NCI-H2196 (cell line): ENCODE measurements around the gene ABCC3.
"Not testable (repeated sequence)": the region's sequence is repeated elsewhere in the genome, so short reads cannot be mapped to it uniquely, and the experiment has no call there.

Experiments
- DNase-seq: peaks from one replicate; lab custom pipeline; 2025; ENCODE audit not compliant: unreplicated experiment; lab: John Stamatoyannopoulos, UW

ABCC3 gene

DNA sequence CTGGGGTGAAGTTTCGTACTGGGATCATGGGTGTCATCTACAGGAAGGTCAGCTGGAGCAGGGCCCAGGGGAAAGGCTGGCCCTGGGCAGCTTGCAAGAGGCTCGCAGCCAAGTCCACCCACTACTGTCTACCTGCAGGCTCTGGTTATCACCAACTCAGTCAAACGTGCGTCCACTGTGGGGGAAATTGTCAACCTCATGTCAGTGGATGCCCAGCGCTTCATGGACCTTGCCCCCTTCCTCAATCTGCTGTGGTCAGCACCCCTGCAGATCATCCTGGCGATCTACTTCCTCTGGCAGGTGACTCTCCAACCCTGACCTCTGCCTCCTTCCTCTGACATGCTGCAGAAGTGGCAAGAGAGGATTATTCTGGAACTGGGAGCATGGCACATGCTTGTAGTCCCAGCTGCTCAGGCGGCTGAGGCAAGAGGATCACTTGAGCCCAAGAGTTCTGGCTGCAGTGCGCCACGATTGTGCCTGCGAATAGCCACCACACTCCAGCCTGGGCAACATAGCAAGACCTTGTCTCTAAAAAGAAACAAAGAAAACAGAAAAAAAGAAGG lies 29.2 kb downstream of the ABCC3 start:
- DNase-seq, result no peak

DNA sequence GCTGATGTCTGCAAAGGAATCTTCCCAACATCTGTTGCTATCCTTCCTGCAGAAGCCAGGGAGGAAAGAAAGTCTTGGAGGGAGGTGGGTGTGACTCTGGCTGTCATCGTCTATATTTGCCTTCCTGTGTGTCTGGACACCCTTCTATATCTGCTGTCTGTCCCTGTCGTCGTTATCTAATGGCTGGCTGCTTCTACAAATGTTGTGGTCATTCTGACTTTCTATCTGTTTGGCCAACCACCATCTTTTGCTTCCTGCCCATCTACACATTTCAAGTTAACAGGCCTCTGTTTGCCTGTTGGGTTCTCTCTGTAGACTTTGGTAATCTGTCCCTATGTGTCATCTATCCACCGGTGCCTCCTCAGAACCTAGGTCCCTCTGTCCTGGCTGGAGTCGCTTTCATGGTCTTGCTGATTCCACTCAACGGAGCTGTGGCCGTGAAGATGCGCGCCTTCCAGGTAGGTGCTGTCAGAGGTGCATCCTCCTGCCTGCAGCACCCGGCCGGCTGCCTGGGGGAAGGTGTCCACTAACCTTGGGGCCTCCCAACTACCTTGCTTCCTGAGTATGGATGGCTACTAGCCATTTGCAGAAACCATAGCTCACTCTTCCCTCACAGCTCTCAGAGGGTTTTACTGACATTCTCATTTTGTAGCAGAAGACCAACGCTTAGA lies 30.2 kb downstream of the ABCC3 start:
- no peak for DNase-seq

DNA sequence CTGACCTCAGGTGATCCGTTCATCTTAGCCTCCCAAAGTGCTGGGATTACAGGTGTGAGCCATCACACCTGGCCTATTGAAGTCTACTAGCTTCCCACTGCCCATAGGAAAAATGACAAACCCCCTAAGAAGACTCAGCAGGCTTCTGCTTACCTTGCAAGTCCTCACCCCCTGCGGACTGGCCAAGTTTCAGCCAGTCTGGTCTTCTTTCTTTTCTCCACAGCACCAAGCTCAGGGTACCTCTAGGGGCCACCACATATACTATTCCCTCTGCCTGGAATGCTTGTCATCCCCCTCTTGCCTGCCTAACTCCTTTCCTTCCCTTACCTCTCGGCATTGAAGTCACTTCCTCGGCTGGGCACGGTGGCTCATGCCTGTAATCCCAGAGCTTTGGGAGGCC lies 31.2 kb downstream of the ABCC3 start:
- DNase-seq, result no peak

DNA sequence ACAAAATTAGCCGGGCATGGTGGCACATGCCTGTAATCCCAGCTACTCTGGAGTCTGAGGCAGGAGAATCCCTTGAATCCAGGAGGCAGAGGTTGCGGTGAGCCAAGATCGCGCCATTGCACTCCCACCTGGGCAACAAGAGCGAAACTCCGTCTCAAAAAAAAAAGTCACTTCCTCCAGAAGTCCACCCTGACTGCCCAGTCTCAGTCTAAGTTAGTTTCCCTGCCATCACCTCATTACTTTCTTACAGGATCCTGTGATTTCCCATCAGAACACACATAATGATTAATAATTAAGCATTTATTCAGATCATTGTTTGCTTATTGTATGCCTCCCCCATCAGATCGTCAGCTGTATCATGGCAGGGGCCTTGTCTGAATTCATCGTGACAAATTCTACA lies 31.6 kb downstream of the ABCC3 start:
- no peak for DNase-seq

GRCh38 chr17:50667259-50668024 lies 32.8 kb downstream of the ABCC3 start:
- DNase-seq, result no peak

- DNase-seq, result no peak
Measured at GRCh38 chr17:50668025-50668837, 33.5 kb downstream of the ABCC3 start.

GRCh38 chr17:50668838-50669581 lies 34.3 kb downstream of the ABCC3 start:
- no peak for DNase-seq

- no peak for DNase-seq
Measured at GRCh38 chr17:50672071-50672470, 37.4 kb downstream of the ABCC3 start.

GRCh38 chr17:50672831-50673551 lies 38.3 kb downstream of the ABCC3 start:
- no peak for DNase-seq

DNA sequence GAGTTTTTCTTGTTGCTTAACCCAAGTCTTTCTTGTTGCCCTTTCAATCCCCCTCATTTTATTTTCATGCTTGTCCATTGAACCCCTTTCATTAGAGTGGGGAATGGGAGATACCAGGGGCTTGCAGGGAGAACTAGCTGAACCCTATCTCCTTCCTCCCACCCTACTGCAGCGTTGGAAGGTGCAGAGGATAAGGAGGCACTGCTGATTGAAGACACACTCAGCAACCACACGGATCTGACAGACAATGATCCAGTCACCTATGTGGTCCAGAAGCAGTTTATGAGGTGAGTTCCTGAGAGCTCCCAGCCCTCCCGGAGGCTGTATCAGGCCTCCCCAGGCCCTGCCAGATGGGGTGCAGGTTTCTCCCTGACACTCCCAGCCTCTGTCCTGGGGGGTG lies 40.5 kb downstream of the ABCC3 start:
- DNase-seq, result no peak

DNA sequence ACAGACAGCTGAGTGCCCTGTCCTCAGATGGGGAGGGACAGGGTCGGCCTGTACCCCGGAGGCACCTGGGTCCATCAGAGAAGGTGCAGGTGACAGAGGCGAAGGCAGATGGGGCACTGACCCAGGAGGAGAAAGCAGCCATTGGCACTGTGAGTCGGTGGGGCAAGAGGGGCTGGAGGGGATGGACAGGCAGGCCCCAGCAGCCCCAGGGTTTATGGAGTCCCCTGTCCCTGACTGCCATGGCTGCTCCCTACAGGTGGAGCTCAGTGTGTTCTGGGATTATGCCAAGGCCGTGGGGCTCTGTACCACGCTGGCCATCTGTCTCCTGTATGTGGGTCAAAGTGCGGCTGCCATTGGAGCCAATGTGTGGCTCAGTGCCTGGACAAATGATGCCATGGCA lies 40.9 kb downstream of the ABCC3 start:
- no peak for DNase-seq

DNA sequence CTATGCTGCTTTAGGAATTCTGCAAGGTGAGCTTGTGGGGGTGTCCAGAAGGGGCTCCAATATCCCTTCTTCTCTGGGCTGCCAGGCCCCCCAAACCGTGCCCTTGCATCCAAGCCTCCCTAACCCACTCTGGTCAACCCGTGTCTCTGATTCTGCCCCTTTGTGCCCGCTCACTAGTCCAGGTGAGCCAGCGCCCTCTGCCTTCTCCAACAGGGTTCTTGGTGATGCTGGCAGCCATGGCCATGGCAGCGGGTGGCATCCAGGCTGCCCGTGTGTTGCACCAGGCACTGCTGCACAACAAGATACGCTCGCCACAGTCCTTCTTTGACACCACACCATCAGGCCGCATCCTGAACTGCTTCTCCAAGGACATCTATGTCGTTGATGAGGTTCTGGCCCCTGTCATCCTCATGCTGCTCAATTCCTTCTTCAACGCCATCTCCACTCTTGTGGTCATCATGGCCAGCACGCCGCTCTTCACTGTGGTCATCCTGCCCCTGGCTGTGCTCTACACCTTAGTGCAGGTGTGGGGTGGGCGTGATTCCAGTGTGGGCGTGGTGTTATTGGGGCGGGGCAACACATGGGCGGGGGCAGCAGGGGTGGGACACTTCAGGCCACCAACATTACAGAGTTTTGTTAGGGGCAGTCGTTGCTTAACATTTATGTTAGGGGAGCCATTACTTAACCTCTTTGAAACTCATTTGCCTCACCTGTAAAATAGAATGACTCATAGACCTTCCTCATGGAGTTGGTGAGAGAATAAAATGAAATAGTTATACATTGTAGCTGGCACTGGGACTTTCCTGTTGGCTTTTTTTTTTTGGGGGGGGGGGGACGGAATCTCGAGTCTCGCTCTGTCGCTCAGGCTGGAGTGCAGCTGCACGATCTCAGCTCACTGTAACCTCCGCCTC lies 41.6 kb downstream of the ABCC3 start:
- no peak for DNase-seq

DNA sequence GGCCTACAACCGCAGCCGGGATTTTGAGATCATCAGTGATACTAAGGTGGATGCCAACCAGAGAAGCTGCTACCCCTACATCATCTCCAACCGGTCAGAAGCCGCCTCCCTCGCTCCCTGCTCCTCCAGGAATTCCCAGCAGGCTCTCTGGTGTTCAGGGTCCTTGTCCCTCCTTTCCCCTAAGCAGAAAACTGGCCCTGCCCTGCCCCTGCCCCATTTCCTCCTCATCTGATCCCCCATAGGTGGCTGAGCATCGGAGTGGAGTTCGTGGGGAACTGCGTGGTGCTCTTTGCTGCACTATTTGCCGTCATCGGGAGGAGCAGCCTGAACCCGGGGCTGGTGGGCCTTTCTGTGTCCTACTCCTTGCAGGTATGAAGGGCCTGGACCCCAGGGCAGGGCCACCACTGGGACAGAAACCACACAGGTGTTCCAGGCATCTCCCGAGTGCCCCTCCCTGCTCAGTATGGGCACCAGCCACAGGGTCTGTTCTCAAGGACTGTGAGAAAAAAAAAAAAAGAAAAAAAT lies 43.2 kb downstream of the ABCC3 start:
- DNase-seq, result no peak

DNA sequence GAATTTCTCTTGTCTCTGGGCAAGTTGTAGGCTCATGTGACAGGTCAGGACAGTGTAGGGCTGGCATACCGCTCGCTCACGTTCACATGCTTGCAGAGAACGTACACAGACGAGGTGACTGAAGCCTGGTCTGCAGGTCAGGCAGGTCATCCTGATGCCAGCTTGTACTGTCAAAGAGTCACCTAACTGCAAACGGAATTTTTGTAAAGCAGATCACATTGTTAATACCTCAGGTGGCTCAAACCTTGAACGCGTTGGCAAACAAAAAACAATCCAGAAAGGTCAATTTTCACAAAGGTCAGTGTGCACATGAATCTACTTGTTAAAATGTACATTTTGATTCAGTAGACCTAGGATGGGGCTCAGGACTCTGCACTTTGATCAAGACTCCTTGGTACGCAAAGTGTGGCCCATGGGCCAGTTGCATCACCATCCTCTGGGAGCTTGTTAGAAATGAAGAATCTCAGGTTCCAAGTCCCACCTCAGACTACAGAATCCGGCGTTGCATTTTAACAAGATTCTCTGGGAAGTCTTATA lies 44.4 kb downstream of the ABCC3 start:
- no peak for DNase-seq

GRCh38 chr17:50680126-50680525 lies 45.4 kb downstream of the ABCC3 start:
- DNase-seq, result no peak

DNA sequence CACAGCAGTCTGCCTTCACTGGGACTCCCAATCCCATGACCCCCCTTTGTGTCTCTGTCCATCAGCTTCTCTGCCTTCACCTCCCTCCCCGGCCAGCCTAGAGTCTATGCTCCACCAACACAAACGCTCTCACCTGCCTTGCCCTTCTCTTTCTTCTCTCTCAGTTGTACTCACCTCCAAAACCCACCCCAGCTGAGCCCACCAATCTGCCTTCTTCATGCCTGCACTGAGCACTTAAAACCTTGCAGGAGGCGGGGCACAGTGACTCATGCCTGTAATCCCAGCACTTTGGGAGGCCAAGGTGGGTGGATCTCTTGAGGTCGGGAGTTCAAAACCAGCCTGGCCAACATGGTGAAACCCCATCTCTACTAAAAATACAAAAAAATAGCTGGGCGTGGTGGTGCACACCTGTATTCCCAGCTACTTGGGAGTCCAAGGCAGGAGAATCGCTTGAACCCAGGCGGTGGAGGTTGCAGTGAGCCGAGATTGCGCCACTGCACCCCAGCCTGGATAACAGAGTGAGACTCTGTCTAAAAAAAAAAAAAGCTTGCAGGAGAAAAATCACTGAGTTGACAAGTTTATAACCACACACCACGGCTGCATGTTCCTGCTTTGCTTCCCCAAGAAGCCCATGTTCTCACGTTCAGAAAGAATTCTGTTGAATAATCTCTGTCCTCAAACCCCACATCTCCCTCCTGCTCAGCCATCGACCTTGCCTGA lies 46.0 kb downstream of the ABCC3 start:
- not testable (repeated sequence) for DNase-seq

- DNase-seq, result peak; percentile 14
Measured at GRCh38 chr17:50681263-50682200, 46.9 kb downstream of the ABCC3 start.
